K562 (cell line): ENCODE measurements around the gene RAB24. TPM values are rescaled to one million over a fixed set of nuclear protein-coding genes. Genes with fewer than 3 reads are reported as not detected.

Experiments used
- COPS2 ChIP-seq: fragments of 450-650 bp; conservative IDR thresholded peaks from 2 replicates; pipeline ENCODE4 v1.6.1; 2016; ENCODE audit warnings: mild to moderate bottlenecking, moderate library complexity
- HDAC3 ChIP-seq: fragments of 450-650 bp; IDR thresholded peaks from 2 replicates; pipeline ENCODE4 v1.6.1; 2018; ENCODE audit warnings: borderline replicate concordance, mild to moderate bottlenecking, moderate library complexity; ENCODE audit not compliant: partially characterized antibody
- KDM4B ChIP-seq, 2 experiments: fragments of 450-650 bp in 1 of 2; sonication (generic) in 1 of 2; IDR thresholded peaks; 2 replicates each; pipeline ENCODE4 v1.6.1; 2016 to 2017; ENCODE audit warnings: borderline replicate concordance in 2 of 2, antibody characterized with exemption in 1 of 2, low read depth in 1 of 2, mild to moderate bottlenecking in 1 of 2
- KLF16 ChIP-seq: IDR thresholded peaks from 2 replicates; pipeline ENCODE4 v1.6.1; 2016; ENCODE audit warnings: antibody characterized with exemption
- NEUROD1 ChIP-seq: fragments of 150-350 bp; IDR thresholded peaks from 2 replicates; pipeline ENCODE4 v1.6.1; 2014; ENCODE audit warnings: borderline replicate concordance, low read length, low read depth; ENCODE audit not compliant: partially characterized antibody
- NFIC ChIP-seq: fragments of 450-650 bp; IDR thresholded peaks from 2 replicates; pipeline ENCODE4 v1.6.1; 2017; ENCODE audit warnings: mild to moderate bottlenecking, inconsistent platforms
- NR2C1 ChIP-seq, 2 experiments: fragments of 450-650 bp; IDR thresholded peaks; 2 replicates each; pipeline ENCODE4 v1.6.1; 2017; ENCODE audit warnings: mild to moderate bottlenecking in 2 of 2, antibody characterized with exemption in 1 of 2, inconsistent platforms in 1 of 2, missing compliant biosample characterization in 1 of 2, missing genetic modification characterization in 1 of 2
- POLR2B ChIP-seq: fragments of 450-650 bp; IDR thresholded peaks from 2 replicates; pipeline ENCODE4 v1.6.1; 2018; ENCODE audit warnings: low read depth; ENCODE audit not compliant: partially characterized antibody
- ZEB2 ChIP-seq: fragments of 450-650 bp; IDR thresholded peaks from 2 replicates; pipeline ENCODE4 v1.6.1; 2016
- ZNF143 ChIP-seq: sonication (generic); formaldehyde crosslinking; IDR thresholded peaks from 2 replicates; pipeline ENCODE4 v1.9.0; 2022; ENCODE audit warnings: mild to moderate bottlenecking, missing genetic modification reagents
- ZNF263 ChIP-seq: sonication (generic); formaldehyde crosslinking; IDR thresholded peaks from 2 replicates; pipeline ENCODE4 v1.8.0; 2022; ENCODE audit warnings: mild to moderate bottlenecking, missing genetic modification reagents, borderline replicate concordance
- ZNF354B ChIP-seq: fragments of 250-450 bp; sonication (Bioruptor Pico); IDR thresholded peaks from 2 replicates; pipeline ENCODE4 v1.4.0; 2020
- ZNF436 ChIP-seq: fragments of 250-450, 450-650 bp; sonication (Bioruptor Pico); formaldehyde crosslinking; IDR thresholded peaks from 2 replicates; pipeline ENCODE4 v1.7.0; 2020; ENCODE audit warnings: mild to moderate bottlenecking
- polyA plus RNA-seq, 8 experiments: library from polyadenylated mRNA; depleted of rRNA in 4 of 8; stranded (reverse) in 5 of 8; unstranded in 3 of 8; fragments of >200 nt; fragmentation: Nextera tagmentation in 2 of 8; fragmentation: Illumina TruSeq in 1 of 8; extraction: Ambion mirVana in 2 of 8; extraction: Trizol in 1 of 8; gene quantifications; 2 replicates each; pipeline versions ENCODE4 v1.2.1 to v1.2.3, GENCODE V29; 2011 to 2014; ENCODE audit warnings: inconsistent platforms in 1 of 8, missing spikeins in 1 of 8
- total RNA-seq, 7 experiments: library from RNA; depleted of rRNA in 6 of 7; stranded (reverse); fragments of >200 nt in 6 of 7; fragmentation: Illumina TruSeq in 2 of 7; extraction: Trizol in 2 of 7; gene quantifications; 2 replicates each; pipeline versions ENCODE4 v1.2.1 to v1.2.3, GENCODE V29; 2011 to 2021; ENCODE audit warnings: low replicate concordance in 1 of 7
- TF ChIP-seq, protein P1 (sequence below): fragments of 450-650 bp; conservative IDR thresholded peaks from 2 replicates; pipeline ENCODE4 v1.6.1; 2016; ENCODE audit warnings: missing genetic modification characterization, low read depth, mild to moderate bottlenecking, missing compliant biosample characterization, moderate library complexity
- TF ChIP-seq, protein P2 (sequence below): sonication (generic); formaldehyde crosslinking; IDR thresholded peaks from 2 replicates; pipeline ENCODE4 v1.8.0; 2023; ENCODE audit warnings: mild to moderate bottlenecking, missing genetic modification reagents
- TF ChIP-seq, protein P3 (sequence below): fragments of 450-650 bp; IDR thresholded peaks from 2 replicates; pipeline ENCODE4 v1.6.1; 2016
- TF ChIP-seq, protein P4 (sequence below), 2 experiments: IDR thresholded peaks; 2 replicates each; pipeline ENCODE4 v1.6.1; 2011; ENCODE audit warnings: borderline replicate concordance in 1 of 2, control low read depth in 1 of 2, low read depth in 1 of 2, low read length in 1 of 2, mild to moderate bottlenecking in 1 of 2, mixed read lengths in 1 of 2, moderate library complexity in 1 of 2; ENCODE audit not compliant: insufficient read depth in 1 of 2, insufficient read length in 1 of 2, poor library complexity in 1 of 2, severe bottlenecking in 1 of 2; ENCODE audit errors: extremely low read depth in 1 of 2
- TF ChIP-seq, protein P5 (sequence below), 2 experiments: fragments of 450-650 bp in 1 of 2; sonication (generic) in 1 of 2; formaldehyde crosslinking in 1 of 2; IDR thresholded peaks in 1 of 2; conservative IDR thresholded peaks in 1 of 2; 2 replicates each; pipeline versions ENCODE4 v1.6.1 to v1.8.1; 2016 to 2023; ENCODE audit warnings: mild to moderate bottlenecking in 2 of 2, moderate library complexity in 2 of 2, inconsistent platforms in 1 of 2, missing genetic modification reagents in 1 of 2

Gene RAB24
- total and polyA plus RNA-seq, 9 of the 15 experiments (the other 6 are each of a cell fraction or from before 2014, with no cell fraction given), result 13.9 to 107 (median 34.8) TPM

DNA sequence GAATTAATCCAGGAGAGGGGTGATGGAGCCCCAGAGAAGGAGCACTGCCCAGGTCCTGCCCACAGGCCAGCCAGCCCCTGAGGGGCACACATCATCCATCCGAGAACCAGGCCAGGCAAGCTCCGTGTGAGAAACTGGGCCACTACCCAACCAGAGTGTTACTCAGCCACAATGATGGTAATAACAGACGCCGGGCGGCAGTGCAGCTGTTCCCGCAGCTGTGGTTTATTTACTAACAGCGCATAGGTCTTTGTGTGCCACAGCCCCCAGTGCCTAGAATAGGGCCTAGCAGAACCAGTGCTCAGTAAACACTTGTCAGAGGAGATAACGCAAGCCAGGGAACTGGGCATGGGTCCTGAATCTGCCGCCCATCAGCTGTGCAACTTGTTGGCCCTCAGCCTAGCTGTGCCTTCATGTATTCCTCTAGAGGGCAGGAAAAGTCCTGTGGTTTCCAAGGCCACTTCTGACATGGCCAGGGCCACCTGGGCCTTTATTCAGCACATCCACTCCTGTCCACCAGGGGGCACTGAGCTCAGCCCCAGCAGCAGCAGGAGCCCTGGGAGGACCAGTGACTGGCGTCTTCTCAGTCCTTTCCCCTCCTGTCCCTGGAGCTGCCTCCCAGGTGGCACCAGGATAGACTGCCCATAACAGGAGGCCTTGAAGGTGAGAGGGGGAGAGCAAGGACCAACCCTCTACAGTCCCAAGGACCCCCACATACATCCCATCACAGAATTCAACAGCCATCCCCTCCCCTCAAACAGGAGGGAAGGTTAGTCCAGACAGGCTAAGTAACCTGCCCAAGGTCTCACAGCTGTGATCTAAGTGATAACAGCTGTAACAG is 6.1 kb upstream of the RAB24 start (continued):
- TF ChIP-seq, protein P1, sequence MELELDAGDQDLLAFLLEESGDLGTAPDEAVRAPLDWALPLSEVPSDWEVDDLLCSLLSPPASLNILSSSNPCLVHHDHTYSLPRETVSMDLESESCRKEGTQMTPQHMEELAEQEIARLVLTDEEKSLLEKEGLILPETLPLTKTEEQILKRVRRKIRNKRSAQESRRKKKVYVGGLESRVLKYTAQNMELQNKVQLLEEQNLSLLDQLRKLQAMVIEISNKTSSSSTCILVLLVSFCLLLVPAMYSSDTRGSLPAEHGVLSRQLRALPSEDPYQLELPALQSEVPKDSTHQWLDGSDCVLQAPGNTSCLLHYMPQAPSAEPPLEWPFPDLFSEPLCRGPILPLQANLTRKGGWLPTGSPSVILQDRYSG (tag), result no peak
- no peak for TF ChIP-seq HDAC3
- TF ChIP-seq COPS2, result no peak
- TF ChIP-seq NEUROD1, result peak; percentile 66
- no peak for TF ChIP-seq ZNF354B (CRISPR knock-in tag)
- no peak for TF ChIP-seq KLF16
- TF ChIP-seq, protein P2, sequence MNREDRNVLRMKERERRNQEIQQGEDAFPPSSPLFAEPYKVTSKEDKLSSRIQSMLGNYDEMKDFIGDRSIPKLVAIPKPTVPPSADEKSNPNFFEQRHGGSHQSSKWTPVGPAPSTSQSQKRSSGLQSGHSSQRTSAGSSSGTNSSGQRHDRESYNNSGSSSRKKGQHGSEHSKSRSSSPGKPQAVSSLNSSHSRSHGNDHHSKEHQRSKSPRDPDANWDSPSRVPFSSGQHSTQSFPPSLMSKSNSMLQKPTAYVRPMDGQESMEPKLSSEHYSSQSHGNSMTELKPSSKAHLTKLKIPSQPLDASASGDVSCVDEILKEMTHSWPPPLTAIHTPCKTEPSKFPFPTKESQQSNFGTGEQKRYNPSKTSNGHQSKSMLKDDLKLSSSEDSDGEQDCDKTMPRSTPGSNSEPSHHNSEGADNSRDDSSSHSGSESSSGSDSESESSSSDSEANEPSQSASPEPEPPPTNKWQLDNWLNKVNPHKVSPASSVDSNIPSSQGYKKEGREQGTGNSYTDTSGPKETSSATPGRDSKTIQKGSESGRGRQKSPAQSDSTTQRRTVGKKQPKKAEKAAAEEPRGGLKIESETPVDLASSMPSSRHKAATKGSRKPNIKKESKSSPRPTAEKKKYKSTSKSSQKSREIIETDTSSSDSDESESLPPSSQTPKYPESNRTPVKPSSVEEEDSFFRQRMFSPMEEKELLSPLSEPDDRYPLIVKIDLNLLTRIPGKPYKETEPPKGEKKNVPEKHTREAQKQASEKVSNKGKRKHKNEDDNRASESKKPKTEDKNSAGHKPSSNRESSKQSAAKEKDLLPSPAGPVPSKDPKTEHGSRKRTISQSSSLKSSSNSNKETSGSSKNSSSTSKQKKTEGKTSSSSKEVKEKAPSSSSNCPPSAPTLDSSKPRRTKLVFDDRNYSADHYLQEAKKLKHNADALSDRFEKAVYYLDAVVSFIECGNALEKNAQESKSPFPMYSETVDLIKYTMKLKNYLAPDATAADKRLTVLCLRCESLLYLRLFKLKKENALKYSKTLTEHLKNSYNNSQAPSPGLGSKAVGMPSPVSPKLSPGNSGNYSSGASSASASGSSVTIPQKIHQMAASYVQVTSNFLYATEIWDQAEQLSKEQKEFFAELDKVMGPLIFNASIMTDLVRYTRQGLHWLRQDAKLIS (CRISPR knock-in tag), result no peak
- TF ChIP-seq, protein P3, sequence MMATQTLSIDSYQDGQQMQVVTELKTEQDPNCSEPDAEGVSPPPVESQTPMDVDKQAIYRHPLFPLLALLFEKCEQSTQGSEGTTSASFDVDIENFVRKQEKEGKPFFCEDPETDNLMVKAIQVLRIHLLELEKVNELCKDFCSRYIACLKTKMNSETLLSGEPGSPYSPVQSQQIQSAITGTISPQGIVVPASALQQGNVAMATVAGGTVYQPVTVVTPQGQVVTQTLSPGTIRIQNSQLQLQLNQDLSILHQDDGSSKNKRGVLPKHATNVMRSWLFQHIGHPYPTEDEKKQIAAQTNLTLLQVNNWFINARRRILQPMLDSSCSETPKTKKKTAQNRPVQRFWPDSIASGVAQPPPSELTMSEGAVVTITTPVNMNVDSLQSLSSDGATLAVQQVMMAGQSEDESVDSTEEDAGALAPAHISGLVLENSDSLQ, result peak; percentile 32
- no peak for TF ChIP-seq POLR2B
- no peak for TF ChIP-seq KDM4B (IDR thresholded peaks at IDR 0.05; ENCODE audit: borderline replicate concordance in 2 of 2, low read depth in 1 of 2)
- TF ChIP-seq ZNF436 (CRISPR knock-in tag), result no peak
- TF ChIP-seq NFIC, result peak; percentile 67
- TF ChIP-seq, protein P4, sequence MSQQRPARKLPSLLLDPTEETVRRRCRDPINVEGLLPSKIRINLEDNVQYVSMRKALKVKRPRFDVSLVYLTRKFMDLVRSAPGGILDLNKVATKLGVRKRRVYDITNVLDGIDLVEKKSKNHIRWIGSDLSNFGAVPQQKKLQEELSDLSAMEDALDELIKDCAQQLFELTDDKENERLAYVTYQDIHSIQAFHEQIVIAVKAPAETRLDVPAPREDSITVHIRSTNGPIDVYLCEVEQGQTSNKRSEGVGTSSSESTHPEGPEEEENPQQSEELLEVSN (IDR thresholded peaks at IDR 0.05; ENCODE audit: borderline replicate concordance in 1 of 2, extremely low read depth in 1 of 2, insufficient read depth in 1 of 2, insufficient read length in 1 of 2, low read depth in 1 of 2, low read length in 1 of 2, poor library complexity in 1 of 2, severe bottlenecking in 1 of 2), result no peak
- no peak for TF ChIP-seq NR2C1 (IDR thresholded peaks at IDR 0.05)
- TF ChIP-seq NR2C1 (tag; IDR thresholded peaks at IDR 0.05), result no peak
- TF ChIP-seq, protein P5, sequence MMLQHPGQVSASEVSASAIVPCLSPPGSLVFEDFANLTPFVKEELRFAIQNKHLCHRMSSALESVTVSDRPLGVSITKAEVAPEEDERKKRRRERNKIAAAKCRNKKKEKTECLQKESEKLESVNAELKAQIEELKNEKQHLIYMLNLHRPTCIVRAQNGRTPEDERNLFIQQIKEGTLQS (IDR thresholded peaks at IDR 0.05), result no peak
- TF ChIP-seq, protein P5 (CRISPR knock-in tag; conservative IDR thresholded peaks at IDR 0.05), result no peak
- TF ChIP-seq ZEB2, result 0 out of 2 replicates have a peak, but pooled peaks have one; percentile 44
- peak; percentile 71; the same call in 1 of the 2 replicates for TF ChIP-seq ZNF263 (CRISPR knock-in tag)
- TF ChIP-seq ZNF143, result no peak
